ENCODE data around the gene DENND4A.

The DENND4A gene

DNA sequence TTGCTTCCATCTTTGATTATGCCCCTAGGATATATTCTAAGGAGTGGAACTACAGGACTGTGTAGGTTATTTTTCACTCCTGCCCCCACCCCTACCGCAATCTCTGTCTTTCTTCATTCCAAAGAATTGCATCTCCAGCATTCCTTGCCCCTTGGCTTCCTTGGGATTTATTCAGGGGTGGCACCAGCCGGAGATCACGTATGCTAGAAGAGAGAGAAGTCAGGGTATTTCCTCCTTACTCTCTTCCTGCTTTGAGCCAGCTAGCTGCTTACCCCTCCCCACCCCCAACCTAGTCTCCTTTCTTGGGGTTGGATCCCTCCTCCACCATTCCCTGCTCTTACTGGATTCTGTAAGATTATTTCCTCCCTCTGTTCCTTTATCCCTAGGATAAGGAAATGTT is 35.0 kb upstream of the DENND4A start:
- TF ChIP-seq, protein P1, sequence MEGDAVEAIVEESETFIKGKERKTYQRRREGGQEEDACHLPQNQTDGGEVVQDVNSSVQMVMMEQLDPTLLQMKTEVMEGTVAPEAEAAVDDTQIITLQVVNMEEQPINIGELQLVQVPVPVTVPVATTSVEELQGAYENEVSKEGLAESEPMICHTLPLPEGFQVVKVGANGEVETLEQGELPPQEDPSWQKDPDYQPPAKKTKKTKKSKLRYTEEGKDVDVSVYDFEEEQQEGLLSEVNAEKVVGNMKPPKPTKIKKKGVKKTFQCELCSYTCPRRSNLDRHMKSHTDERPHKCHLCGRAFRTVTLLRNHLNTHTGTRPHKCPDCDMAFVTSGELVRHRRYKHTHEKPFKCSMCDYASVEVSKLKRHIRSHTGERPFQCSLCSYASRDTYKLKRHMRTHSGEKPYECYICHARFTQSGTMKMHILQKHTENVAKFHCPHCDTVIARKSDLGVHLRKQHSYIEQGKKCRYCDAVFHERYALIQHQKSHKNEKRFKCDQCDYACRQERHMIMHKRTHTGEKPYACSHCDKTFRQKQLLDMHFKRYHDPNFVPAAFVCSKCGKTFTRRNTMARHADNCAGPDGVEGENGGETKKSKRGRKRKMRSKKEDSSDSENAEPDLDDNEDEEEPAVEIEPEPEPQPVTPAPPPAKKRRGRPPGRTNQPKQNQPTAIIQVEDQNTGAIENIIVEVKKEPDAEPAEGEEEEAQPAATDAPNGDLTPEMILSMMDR (IDR thresholded peaks at IDR 0.05; ENCODE audit: extremely low read depth, missing control alignments): no peak
- DNase-seq (ENCODE audit: low spot score): no peak

- no peak for DNase-seq (ENCODE audit: low spot score)
- TF ChIP-seq, protein P1 (IDR thresholded peaks at IDR 0.05; ENCODE audit: extremely low read depth, missing control alignments): no peak
These were observed 33.0 kb upstream of the DENND4A start for GRCh38 chr15:65824941-65825544.

GRCh38 chr15:65824031-65824743 is 32.1 kb upstream of the DENND4A start:
- TF ChIP-seq, protein P1 (IDR thresholded peaks at IDR 0.05; ENCODE audit: extremely low read depth, missing control alignments): peak; percentile 28
- peak; percentile 17 for DNase-seq (ENCODE audit: low spot score)

DNA sequence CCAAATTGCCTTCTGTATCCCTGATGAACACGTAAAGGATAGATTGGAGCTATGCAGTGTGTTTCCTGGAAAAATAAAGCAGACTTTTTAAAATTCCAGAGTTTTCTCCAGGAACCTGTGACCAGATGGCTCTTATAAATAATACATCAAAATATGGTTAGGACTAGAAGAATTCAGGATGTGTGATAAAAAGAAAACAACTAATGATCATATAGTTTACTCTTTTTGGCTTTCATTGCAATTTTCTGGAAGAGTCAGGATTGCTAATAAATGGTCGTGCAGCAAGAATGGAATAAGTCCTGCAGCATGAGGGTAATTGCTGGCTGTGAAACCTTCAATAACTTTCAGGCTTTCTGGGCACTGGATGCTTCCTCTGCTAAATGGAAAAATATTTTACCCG is 30.2 kb upstream of the DENND4A start:
- no peak for DNase-seq (ENCODE audit: low spot score)

GRCh38 chr15:65821070-65821469 is 29.0 kb upstream of the DENND4A start:
- TF ChIP-seq, protein P1 (IDR thresholded peaks at IDR 0.05; ENCODE audit: extremely low read depth, missing control alignments): no peak
- DNase-seq (ENCODE audit: low spot score): no peak

More for the DNA sequence above, 30.2 kb upstream of the DENND4A start:
- TF ChIP-seq, protein P1 (IDR thresholded peaks at IDR 0.05; ENCODE audit: extremely low read depth, missing control alignments): no peak

DNA sequence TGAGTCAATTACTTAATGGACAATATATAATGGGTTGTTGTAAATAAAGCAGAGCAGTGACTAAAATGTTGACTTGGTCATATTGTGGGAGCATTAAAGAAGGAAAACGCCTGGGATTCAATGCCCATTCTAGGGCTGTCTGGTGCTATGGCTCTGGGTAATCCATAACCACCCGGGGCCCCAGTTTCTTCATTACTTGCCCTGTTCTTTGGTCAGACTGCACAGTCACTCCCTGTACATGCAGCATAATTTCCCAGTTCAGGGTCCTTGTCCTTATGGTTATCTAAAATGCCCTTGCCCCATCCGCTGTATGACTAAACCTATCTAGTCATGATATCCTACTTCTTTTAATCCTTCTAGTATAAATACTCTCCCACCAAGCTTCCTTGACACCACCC is 27.5 kb upstream of the DENND4A start:
- DNase-seq (ENCODE audit: low spot score): no peak

More for the DNA sequence above, 27.5 kb upstream of the DENND4A start:
- TF ChIP-seq, protein P1 (IDR thresholded peaks at IDR 0.05; ENCODE audit: extremely low read depth, missing control alignments): no peak
